Measurements from ENCODE around the gene TFDP1.

TFDP1 gene

GRCh38 chr13:113612607-113613006 is 28.1 kb downstream of the TFDP1 start:
- no peak for TF ChIP-seq CTCF (IDR thresholded peaks at IDR 0.05)

DNA sequence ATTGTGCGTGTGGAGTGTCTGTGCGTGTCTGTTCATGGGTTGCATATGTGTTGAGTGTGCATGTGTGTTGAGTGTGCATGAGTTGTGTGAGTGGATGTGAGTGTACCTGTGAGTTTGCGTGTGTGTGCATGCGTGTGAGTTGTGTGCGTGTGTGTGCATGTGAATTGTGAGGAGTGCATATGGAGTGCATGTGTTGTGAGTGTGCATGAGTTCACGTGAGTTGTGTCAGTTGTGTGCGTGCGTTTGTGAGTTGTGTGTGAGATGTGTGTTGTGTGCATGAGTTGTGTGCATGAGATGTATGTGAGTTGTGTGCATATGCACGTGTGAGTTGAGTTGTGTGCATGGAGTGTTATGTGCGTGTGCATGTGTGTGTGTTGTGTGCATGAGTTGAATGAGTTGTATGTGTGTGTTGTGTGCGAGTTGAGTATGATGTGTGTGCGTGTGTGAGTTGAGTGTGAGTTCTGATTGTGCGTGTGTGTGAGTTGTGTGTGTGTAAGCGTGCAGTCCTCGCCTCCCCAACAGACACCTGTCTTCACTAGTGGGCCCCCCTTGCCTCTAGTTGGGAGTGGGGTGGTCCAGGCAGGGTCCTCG is 29.3 kb downstream of the TFDP1 start:
- no peak for TF ChIP-seq CTCF (IDR thresholded peaks at IDR 0.05)

DNA sequence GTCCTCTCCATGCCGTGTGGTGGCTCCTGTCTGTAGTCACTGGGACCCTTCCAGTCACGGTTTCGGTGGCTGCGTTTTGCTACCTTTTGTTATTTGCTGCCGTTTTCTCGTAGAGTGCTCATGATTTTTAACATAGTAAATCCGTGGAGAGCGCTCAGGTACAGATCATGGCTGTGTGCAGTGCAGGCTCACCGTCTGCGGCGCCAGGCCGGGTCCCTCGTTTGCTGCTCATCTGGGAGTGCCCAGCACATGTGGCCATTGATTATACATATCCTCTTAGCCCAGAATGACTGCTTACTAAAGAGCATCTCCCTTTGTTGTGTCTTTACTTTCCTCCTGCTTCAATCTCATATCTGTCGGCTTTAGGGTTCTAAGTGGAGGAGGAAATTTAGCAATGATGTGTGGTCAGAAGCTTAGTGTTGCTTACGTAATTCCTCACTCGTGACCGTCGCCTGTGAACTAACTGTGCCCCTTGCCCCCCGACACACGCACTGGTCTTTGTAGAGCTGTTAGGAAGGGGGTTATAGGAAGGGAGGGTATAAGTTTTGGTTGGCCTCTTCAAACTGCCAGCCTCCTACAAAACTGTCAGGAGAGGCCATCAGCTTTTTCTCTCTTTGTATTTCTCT is 31.8 kb downstream of the TFDP1 start:
- no peak for TF ChIP-seq CTCF (IDR thresholded peaks at IDR 0.05)

DNA sequence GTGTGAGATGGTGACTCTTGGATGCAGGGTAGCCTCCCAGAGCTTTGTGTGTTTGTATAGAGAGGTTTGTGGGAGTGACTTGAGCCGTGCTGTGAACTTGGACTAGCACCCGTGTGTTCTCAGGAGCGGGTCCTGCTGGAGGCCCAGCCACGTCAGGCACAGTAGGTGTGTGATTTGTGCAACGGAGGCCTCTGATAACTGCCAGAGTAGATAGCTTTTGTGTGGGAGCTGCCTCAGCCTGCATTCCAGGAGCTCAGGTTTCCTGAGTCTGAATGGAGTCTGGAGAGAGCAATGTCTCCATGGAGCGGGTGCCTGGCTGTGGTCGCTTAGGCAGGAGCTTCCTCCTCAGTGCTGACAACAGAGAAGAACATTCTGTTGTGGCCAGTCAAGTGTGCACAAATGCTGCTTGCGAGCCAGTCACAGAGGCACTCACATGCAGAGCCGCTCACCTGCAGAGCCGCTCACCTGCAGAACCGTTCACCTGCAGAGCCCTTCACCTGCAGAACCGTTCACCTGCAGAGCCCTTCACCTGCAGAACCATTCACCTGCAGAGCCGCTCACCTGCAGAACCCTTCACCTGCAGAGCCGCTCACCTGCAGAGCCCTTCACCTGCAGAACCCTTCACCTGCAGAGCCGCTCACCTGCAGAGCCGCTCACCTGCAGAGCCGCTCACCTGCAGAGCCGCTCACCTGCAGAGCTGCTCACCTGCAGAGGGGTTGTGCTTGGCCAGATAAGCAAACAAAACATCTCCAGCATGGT is 32.6 kb downstream of the TFDP1 start:
- TF ChIP-seq CTCF (IDR thresholded peaks at IDR 0.05), result no peak

GRCh38 chr13:113617961-113618360 is 33.4 kb downstream of the TFDP1 start:
- no peak for TF ChIP-seq CTCF (IDR thresholded peaks at IDR 0.05)

GRCh38 chr13:113618455-113618854 is 33.9 kb downstream of the TFDP1 start:
- TF ChIP-seq CTCF (IDR thresholded peaks at IDR 0.05), result no peak

DNA sequence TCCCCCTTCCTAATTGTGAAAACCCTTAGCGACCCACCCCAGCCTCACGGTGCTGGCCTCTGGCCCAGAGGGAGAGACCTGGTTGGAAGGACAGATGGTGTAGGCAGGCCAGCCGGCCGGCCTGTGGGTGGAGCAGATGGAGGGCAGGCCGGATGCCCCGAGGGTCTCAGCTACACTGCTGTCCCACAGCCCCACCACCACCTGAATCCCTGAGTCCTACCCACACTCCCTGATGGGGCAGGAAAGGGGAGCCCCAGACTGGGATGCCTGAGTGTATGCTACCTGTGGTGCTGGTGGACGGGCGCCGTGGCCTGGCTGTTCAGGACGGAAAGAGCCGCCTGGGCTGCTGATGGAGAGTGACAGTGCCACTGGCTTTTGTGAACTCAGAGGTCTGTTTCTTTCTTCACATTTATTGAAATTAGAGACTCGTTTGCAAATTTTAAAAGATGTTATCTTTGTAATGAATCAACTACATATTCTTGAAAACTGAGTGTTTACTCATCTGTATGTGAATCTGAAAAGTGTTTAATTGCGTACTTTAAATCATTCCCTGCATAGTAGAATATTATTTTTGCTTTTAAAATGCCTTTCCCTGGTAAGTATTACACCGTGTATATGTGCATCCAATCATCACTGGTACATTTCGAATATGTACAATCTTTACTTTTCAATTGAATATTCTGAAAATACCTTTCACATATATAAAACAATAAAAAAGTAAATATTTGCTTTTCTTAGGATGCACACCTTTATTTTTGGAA is 35.7 kb downstream of the TFDP1 start:
- TF ChIP-seq CTCF (IDR thresholded peaks at IDR 0.05), result no peak
